ENCODE measurements around the gene GID8. TPM values are rescaled to one million over a fixed set of nuclear protein-coding genes. Genes with fewer than 3 reads are reported as not detected.

The GID8 gene
- polyA plus RNA-seq, 1 experiment, result 23.4 TPM

- POLR2A ChIA-PET, result interaction anchor here (0.5 kb wide), 1 partner anchor 275 kb away, joined by 14 read pairs; no protein-coding TSS in a partner anchor
- no peak for TF ChIP-seq CTCF (IDR thresholded peaks at IDR 0.05; ENCODE audit: insufficient read depth, low read depth, low read length)
- Histone ChIP-seq H3K27me3 (ENCODE audit: control insufficient read depth, insufficient read depth, low read length) (no peaks in the 10 kb centered on the region), H3K4me3 (ENCODE audit: low read depth, low read length) (no peak overlapping the region), H3K36me3 (ENCODE audit: control insufficient read depth, insufficient read depth, low read length) (peaks cover 3% of the 10 kb centered on the region; the same call in 1 of the 2 replicates)
- no peak for DNase-seq (ENCODE audit: low read depth)
- CTCF ChIA-PET, result interaction anchor here (1.4 to 3.2 kb wide), 3 partner anchors 10 to 55 kb away, joined by 3 to 18 read pairs (median 4); no protein-coding TSS in a partner anchor
Measured at GRCh38 chr20:62917720-62918119, 20.2 kb upstream of the GID8 start.

- no peak for TF ChIP-seq CTCF (IDR thresholded peaks at IDR 0.05; ENCODE audit: insufficient read depth, low read depth, low read length)
- POLR2A ChIA-PET, result interaction anchor here (0.5 kb wide), 1 partner anchor 274 kb away, joined by 14 read pairs; no protein-coding TSS in a partner anchor
- Histone ChIP-seq H3K36me3 (ENCODE audit: control insufficient read depth, insufficient read depth, low read length) (peaks cover 1% of the 10 kb centered on the region; the same call in 1 of the 2 replicates), H3K4me3 (ENCODE audit: low read depth, low read length) (no peak overlapping the region), H3K27me3 (ENCODE audit: control insufficient read depth, insufficient read depth, low read length) (no peaks in the 10 kb centered on the region)
- CTCF ChIA-PET, result interaction anchor here (1.4 to 3.2 kb wide), 3 partner anchors 10 to 55 kb away, joined by 3 to 18 read pairs (median 4); no protein-coding TSS in a partner anchor
- no peak for DNase-seq (ENCODE audit: low read depth)
Measured at GRCh38 chr20:62918147-62918546, 19.8 kb upstream of the GID8 start.

- POLR2A ChIA-PET, result no interaction called here
- no peak for DNase-seq (ENCODE audit: low read depth)
- no peak for TF ChIP-seq CTCF (IDR thresholded peaks at IDR 0.05; ENCODE audit: insufficient read depth, low read depth, low read length)
- Histone ChIP-seq H3K36me3 (ENCODE audit: control insufficient read depth, insufficient read depth, low read length) (no peaks in the 10 kb centered on the region), H3K27me3 (ENCODE audit: control insufficient read depth, insufficient read depth, low read length) (no peaks in the 10 kb centered on the region), H3K4me3 (ENCODE audit: low read depth, low read length) (no peak overlapping the region)
- CTCF ChIA-PET, result interaction anchor here (0.6 to 3.2 kb wide), 2 partner anchors 11 to 76 kb away, joined by 3 to 18 read pairs; no protein-coding TSS in a partner anchor
Measured at GRCh38 chr20:62918831-62919230, 19.1 kb upstream of the GID8 start.

- POLR2A ChIA-PET, result no interaction called here
Measured at GRCh38 chr20:62920039-62920645, 17.8 kb upstream of the GID8 start.

More at GRCh38 chr20:62920039-62920645, 17.8 kb upstream of the GID8 start:
- no peak for TF ChIP-seq CTCF (IDR thresholded peaks at IDR 0.05; ENCODE audit: insufficient read depth, low read depth, low read length)
- no peak for DNase-seq (ENCODE audit: low read depth)
- no peaks in the 10 kb centered on the region for H3K27me3 ChIP-seq (ENCODE audit: control insufficient read depth, insufficient read depth, low read length)
- H3K36me3 ChIP-seq (ENCODE audit: control insufficient read depth, insufficient read depth, low read length), result no peaks in the 10 kb centered on the region; the same call in 1 of the 2 replicates
- CTCF ChIA-PET, result interaction anchor here (0.6 to 1.9 kb wide), 5 partner anchors 12 to 34 kb away, joined by 3 to 11 read pairs (median 4); no protein-coding TSS in a partner anchor
- no peak overlapping the region for H3K4me3 ChIP-seq (ENCODE audit: low read depth, low read length)

Data from BJ (cell line).